ENCODE data around the gene CHRNA7. TPM values are rescaled to one million over a fixed set of nuclear protein-coding genes. Genes with fewer than 3 reads are reported as not detected.
"Not testable (repeated sequence)": the region's sequence is repeated elsewhere in the genome, so short reads cannot be mapped to it uniquely, and the experiment has no call there.

CHRNA7 gene
- total and polyA plus RNA-seq, 10 of the 15 experiments (the other 5 are each of a cell fraction or from before 2014, with no cell fraction given), result 0.06 to 0.15 (median 0.12) TPM; not detected in 7

DNA sequence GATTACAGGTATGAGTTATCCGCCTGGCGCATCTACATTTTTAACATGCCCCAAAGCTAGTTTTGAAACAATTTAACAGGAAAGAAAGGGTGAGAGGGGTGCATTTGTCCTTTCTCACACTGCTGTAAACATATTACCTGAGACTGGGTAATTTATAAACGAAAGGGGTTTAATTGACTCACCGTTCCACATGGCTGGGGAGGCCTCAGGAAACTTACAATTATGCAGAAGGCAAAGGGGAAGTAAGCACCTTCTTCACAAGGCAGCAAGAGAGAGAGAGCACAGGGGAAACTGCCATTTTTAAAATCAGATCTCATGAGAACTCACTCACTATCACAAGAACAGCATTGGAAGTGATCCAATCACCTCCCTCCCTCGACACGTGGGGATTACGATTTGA is 165.9 kb downstream of the CHRNA7 start:
- H2AFZ ChIP-seq (ENCODE audit: control insufficient read depth, low read depth, low read length); H3K27me3 ChIP-seq (replicated peaks in 1 of 2; ENCODE audit: control insufficient read depth in 2 of 2, insufficient read depth in 2 of 2, low read length in 1 of 2); POLR2A ChIA-PET; RAD21 ChIA-PET (ENCODE audit: unreplicated experiment); DNase-seq (ENCODE audit: low read depth, low spot score); SMC1A ChIA-PET (ENCODE audit: uncharacterized antibody, unreplicated experiment); BruUV-seq (replicated peaks); H3K4me2 ChIP-seq (ENCODE audit: control insufficient read depth, insufficient read depth); H3K4me1 ChIP-seq (ENCODE audit: control insufficient read depth, insufficient read depth, low read length); H4K20me1 ChIP-seq (ENCODE audit: control insufficient read depth, insufficient read depth); intact Hi-C loops (cut with micrococcal nuclease; ENCODE audit: unreplicated experiment); H3K36me3 ChIP-seq (ENCODE audit: control insufficient read depth in 2 of 2, insufficient read depth in 2 of 2, low read length in 1 of 2); H3K79me2 ChIP-seq (ENCODE audit: control insufficient read depth, insufficient read depth, low read length); H3K4me3 ChIP-seq; H3K27ac ChIP-seq (ENCODE audit: control insufficient read depth, insufficient read depth); H3K9ac ChIP-seq (ENCODE audit: control insufficient read depth, insufficient read depth, low read length); H3K9me3 ChIP-seq (replicated peaks; ENCODE audit: control insufficient read depth, insufficient read depth, low read length); CTCF ChIA-PET; in situ Hi-C loops (cut with MboI): not testable (repeated sequence)
- 0% methylated on average over 3 of the region's 7 CpGs for WGBS (ENCODE audit: insufficient coverage, insufficient replicate concordance, low lambda C conversion rate, missing lambda C conversion rate)
- peak; percentile 47 for FAIRE-seq
- ATAC-seq, result peak; percentile 81

DNA sequence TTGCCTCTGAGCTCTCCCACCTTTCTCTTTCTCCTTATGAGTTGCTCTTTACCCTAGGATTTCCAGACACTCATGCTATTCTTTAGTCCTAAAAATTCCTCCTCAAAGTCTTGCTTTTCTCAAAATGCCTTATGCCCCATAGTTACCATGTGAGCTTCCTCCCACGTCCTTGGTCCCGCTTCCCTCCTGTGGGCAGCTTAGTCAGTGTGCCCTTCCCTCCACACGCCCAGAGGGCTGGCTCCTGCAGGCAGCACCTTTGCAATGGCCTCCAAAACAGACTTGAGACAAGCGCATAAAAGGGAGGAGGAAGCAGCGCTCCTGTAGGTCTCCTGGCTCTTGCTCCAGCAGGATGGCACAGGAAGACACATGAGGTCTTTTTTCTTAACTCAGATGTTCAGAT is 168.6 kb downstream of the CHRNA7 start:
- FAIRE-seq; H3K27me3 ChIP-seq (replicated peaks in 1 of 2; ENCODE audit: control insufficient read depth in 2 of 2, insufficient read depth in 2 of 2, low read length in 1 of 2); RAD21 ChIA-PET (ENCODE audit: unreplicated experiment): not testable (repeated sequence)

DNA sequence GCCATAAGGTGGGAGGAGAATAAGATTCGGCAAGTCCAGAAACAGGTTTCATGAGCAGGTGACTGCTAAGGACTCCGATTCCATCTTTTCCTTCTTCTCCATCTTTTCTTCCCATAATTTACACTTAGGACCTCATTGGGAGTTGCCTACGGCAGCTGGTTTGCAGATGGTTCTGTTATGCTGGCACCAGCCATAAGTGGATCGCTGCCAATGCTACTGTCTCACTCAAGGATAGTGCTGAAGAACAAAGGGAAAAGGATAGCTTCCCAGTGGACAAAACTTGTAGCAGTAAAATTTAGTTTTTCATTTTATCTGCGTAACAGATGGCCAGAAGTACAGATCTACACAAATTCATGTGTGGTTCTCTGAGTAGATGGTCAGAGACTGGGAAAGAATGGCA is 178.8 kb downstream of the CHRNA7 start:
- H3K27me3 ChIP-seq (replicated peaks in 1 of 2; ENCODE audit: control insufficient read depth in 2 of 2, insufficient read depth in 2 of 2, low read length in 1 of 2); H2AFZ ChIP-seq (ENCODE audit: control insufficient read depth, low read depth, low read length); H3K4me2 ChIP-seq (ENCODE audit: control insufficient read depth, insufficient read depth); H3K36me3 ChIP-seq (ENCODE audit: control insufficient read depth in 2 of 2, insufficient read depth in 2 of 2, low read length in 1 of 2); H3K9ac ChIP-seq (ENCODE audit: control insufficient read depth, insufficient read depth, low read length); H4K20me1 ChIP-seq (ENCODE audit: control insufficient read depth, insufficient read depth); CTCF ChIA-PET; H3K4me3 ChIP-seq; SMC1A ChIA-PET (ENCODE audit: uncharacterized antibody, unreplicated experiment); H3K4me1 ChIP-seq (ENCODE audit: control insufficient read depth, insufficient read depth, low read length); DNase-seq (ENCODE audit: low read depth, low spot score); H3K79me2 ChIP-seq (ENCODE audit: control insufficient read depth, insufficient read depth, low read length); ATAC-seq; H3K9me3 ChIP-seq (replicated peaks; ENCODE audit: control insufficient read depth, insufficient read depth, low read length); H3K27ac ChIP-seq (ENCODE audit: control insufficient read depth, insufficient read depth); BruUV-seq (replicated peaks); FAIRE-seq; intact Hi-C loops (cut with micrococcal nuclease; ENCODE audit: unreplicated experiment); RAD21 ChIA-PET (ENCODE audit: unreplicated experiment); in situ Hi-C loops (cut with MboI); POLR2A ChIA-PET: not testable (repeated sequence)
- no CpG with 5 or more reads among the region's 5 CpGs for whole genome bisulfite sequencing (ENCODE audit: insufficient coverage, insufficient replicate concordance, low lambda C conversion rate, missing lambda C conversion rate)

More for the DNA sequence above, 168.6 kb downstream of the CHRNA7 start:
- CTCF ChIA-PET; SMC1A ChIA-PET (ENCODE audit: uncharacterized antibody, unreplicated experiment); H3K27ac ChIP-seq (ENCODE audit: control insufficient read depth, insufficient read depth); H3K4me2 ChIP-seq (ENCODE audit: control insufficient read depth, insufficient read depth); H3K4me1 ChIP-seq (ENCODE audit: control insufficient read depth, insufficient read depth, low read length); intact Hi-C loops (cut with micrococcal nuclease; ENCODE audit: unreplicated experiment); ATAC-seq; H3K4me3 ChIP-seq; H3K9ac ChIP-seq (ENCODE audit: control insufficient read depth, insufficient read depth, low read length); H3K9me3 ChIP-seq (replicated peaks; ENCODE audit: control insufficient read depth, insufficient read depth, low read length); in situ Hi-C loops (cut with MboI); POLR2A ChIA-PET; H3K79me2 ChIP-seq (ENCODE audit: control insufficient read depth, insufficient read depth, low read length); H2AFZ ChIP-seq (ENCODE audit: control insufficient read depth, low read depth, low read length); H4K20me1 ChIP-seq (ENCODE audit: control insufficient read depth, insufficient read depth); DNase-seq (ENCODE audit: low read depth, low spot score); BruUV-seq (replicated peaks); H3K36me3 ChIP-seq (ENCODE audit: control insufficient read depth in 2 of 2, insufficient read depth in 2 of 2, low read length in 1 of 2): not testable (repeated sequence)
- 100% methylated on average over 1 of the region's 5 CpGs for WGBS (ENCODE audit: insufficient coverage, insufficient replicate concordance, low lambda C conversion rate, missing lambda C conversion rate)

Measured in GM12878 (cell line).